Uterus (tissue), 4 donors: Measurements from ENCODE around the gene ACOXL. TPM values are rescaled to one million over a fixed set of nuclear protein-coding genes. Genes with fewer than 3 reads are reported as not detected.

ENCODE experiments used
- DNase-seq, 2 donors: peaks; one replicate each; pipeline ENCODE4 v3.0.0-alpha.2; 2019 to 2020
- H3K27ac ChIP-seq, 2 donors: fragments of 200-600 bp; sonication (generic); 1 replicate in 1 of 2; 2 replicates in 1 of 2; pipeline ENCODE4 v1.5.1; 2016 to 2018
- H3K27me3 ChIP-seq, 2 donors: fragments of 200-600 bp; sonication (generic); one replicate each; pipeline ENCODE4 v1.5.1; 2018 to 2019; ENCODE audit warnings: control low read depth in 1 of 2
- H3K36me3 ChIP-seq, 2 donors: fragments of 200-600 bp; sonication (generic); one replicate each; pipeline ENCODE4 v1.5.1; 2019; ENCODE audit warnings: control low read depth in 1 of 2
- H3K4me1 ChIP-seq, 2 donors: fragments of 200-600 bp; sonication (generic); one replicate each; pipeline ENCODE4 v1.5.1; 2018 to 2019; ENCODE audit warnings: control low read depth in 1 of 2
- H3K4me3 ChIP-seq, 2 donors: fragments of 200-600 bp; sonication (generic); 1 replicate in 1 of 2; 2 replicates in 1 of 2; pipeline ENCODE4 v1.5.1; 2018 to 2019; ENCODE audit warnings: mild to moderate bottlenecking in 1 of 2
- H3K9me3 ChIP-seq, 2 donors: fragments of 200-600 bp; sonication (generic); one replicate each; pipeline ENCODE4 v1.5.1; 2019; ENCODE audit warnings: control low read depth in 1 of 2
- POLR2A ChIP-seq, 2 donors: fragments of 450-650 bp; IDR thresholded peaks; one replicate each; pipeline ENCODE4 v1.6.1; 2016; ENCODE audit warnings: antibody characterized with exemption in 2 of 2, mild to moderate bottlenecking in 1 of 2, moderate library complexity in 1 of 2
- intact Hi-C: fragments of 100-400 bp; cut with DNase I; formaldehyde crosslinking; loops from one replicate; pipeline ENCODE4 v1.15.1; 2023; ENCODE audit warnings: low total_unique reads
- total RNA-seq, 4 donors: library from RNA; depleted of rRNA in 3 of 4; stranded (reverse); fragments of >200 nt in 3 of 4; gene quantifications; one replicate each; pipeline versions ENCODE4 v1.1.0 to v1.2.4, GENCODE V29; 2014 to 2023
- TF ChIP-seq, protein P1 (sequence below), 4 experiments: fragments of 200-600 bp in 2 of 4; fragments of 450-650 bp in 2 of 4; sonication (generic) in 2 of 4; IDR thresholded peaks; one replicate each; pipeline ENCODE4 v1.5.1; 2016 to 2019; ENCODE audit warnings: antibody characterized with exemption in 4 of 4, mild to moderate bottlenecking in 2 of 4, moderate library complexity in 1 of 4
- donor health status: DM: yes; HTN: yes; CAD: no.

ACOXL gene
- total RNA-seq, 4 donors from 2014 or later = 0.18 to 0.41 TPM; not detected in 2

DNA sequence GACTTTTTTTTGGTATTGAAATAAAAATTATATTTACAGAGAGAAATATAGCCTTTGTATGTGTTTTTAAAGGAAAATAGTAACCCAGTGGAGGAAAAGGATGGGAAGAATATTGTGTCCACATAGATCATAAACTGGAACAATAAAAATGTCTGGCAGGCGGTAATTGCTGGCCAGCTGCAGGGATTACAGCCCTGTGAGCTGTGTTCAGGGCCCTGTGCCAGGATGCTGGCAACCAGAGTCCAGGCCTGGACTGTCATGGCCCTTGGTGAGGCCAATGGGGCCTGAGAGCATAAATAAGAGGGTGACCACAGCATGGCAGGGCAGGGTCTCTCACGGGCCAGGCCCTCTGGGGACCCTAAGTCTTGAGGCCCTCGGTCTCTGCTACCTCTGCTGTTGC, 171.2 kb downstream of the ACOXL start:
- Histone ChIP-seq H3K27ac (no peak overlapping the region), H3K4me1 (no peaks in the 10 kb centered on the region), H3K4me3 (no peak overlapping the region), H3K36me3 (no peaks in the 10 kb centered on the region), H3K9me3 (no peaks in the 10 kb centered on the region), H3K27me3 (no peaks in the 10 kb centered on the region)
- peak in 1 of 2 donors; percentile 21 for DNase-seq
- intact Hi-C loops = no loop called here
- no peak for TF ChIP-seq POLR2A (IDR thresholded peaks at IDR 0.05)
- TF ChIP-seq, protein P1, sequence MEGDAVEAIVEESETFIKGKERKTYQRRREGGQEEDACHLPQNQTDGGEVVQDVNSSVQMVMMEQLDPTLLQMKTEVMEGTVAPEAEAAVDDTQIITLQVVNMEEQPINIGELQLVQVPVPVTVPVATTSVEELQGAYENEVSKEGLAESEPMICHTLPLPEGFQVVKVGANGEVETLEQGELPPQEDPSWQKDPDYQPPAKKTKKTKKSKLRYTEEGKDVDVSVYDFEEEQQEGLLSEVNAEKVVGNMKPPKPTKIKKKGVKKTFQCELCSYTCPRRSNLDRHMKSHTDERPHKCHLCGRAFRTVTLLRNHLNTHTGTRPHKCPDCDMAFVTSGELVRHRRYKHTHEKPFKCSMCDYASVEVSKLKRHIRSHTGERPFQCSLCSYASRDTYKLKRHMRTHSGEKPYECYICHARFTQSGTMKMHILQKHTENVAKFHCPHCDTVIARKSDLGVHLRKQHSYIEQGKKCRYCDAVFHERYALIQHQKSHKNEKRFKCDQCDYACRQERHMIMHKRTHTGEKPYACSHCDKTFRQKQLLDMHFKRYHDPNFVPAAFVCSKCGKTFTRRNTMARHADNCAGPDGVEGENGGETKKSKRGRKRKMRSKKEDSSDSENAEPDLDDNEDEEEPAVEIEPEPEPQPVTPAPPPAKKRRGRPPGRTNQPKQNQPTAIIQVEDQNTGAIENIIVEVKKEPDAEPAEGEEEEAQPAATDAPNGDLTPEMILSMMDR (IDR thresholded peaks at IDR 0.05) = no peak

DNA sequence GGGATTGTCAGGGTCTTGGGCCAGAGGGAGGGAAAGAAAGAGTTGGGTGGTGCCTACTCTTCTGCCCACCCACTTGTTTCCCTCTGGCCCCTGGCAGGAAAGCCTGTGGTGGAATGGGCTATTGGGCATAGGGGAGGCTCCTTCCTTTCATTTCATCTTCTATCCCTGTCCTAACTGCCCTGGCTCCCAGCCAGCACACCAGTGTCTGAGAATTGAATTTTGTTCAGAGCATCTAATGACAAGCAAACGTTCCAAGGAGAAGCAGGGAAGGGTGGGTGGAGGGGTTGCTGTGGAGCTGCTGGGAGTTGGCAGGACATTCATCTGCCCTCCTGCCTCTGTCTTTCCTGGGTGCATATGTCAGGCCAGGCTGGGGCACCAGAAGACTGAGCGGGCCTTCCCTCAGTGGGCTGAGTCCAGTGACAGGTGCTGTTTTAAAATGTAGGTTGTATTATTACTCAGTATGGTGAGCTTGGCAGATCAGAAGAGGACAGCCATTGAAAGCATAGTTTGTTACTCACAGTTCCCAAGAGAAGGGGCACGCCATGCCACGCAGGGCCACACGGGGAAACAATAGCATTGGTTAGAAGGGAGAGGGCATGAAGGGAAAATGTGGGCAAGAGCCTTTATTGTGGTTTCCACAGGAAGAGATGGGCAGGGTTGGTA, 171.9 kb downstream of the ACOXL start:
- no peak for TF ChIP-seq POLR2A (IDR thresholded peaks at IDR 0.05)
- TF ChIP-seq, protein P1 (IDR thresholded peaks at IDR 0.05) = no peak
- Histone ChIP-seq H3K36me3 (no peaks in the 10 kb centered on the region), H3K27me3 (no peaks in the 10 kb centered on the region), H3K4me3 (no peak overlapping the region), H3K27ac (no peak overlapping the region), H3K4me1 (no peaks in the 10 kb centered on the region), H3K9me3 (no peaks in the 10 kb centered on the region)
- no peak for DNase-seq
- intact Hi-C loops = no loop called here

DNA sequence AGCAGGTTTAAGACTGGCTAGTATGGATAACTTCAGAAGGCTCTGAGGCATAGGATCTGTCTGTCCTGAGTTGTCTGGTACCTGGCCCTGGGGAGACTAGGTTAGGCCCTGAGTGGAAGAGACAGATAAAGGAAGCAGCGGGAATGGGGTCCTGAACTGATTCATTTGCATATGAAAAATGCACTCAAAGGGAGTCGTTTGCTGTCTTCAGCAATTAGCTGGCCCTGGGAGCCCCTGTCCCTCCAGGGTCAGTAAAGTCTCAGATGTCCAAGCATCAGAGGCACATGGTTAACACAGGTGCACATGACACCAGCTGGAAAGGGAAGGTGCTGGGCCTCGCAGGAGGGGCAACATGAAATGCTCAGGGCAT, 172.4 kb downstream of the ACOXL start:
- intact Hi-C loops = no loop called here
- no peaks in the 10 kb centered on the region for H3K27me3 ChIP-seq
- no peak for DNase-seq
- H3K36me3 ChIP-seq = no peaks in the 10 kb centered on the region
- H3K4me1 ChIP-seq = no peaks in the 10 kb centered on the region
- no peak overlapping the region for H3K27ac ChIP-seq
- H3K9me3 ChIP-seq = no peaks in the 10 kb centered on the region
- TF ChIP-seq POLR2A (IDR thresholded peaks at IDR 0.05) = no peak
- TF ChIP-seq, protein P1 (IDR thresholded peaks at IDR 0.05) = no peak
- no peak overlapping the region for H3K4me3 ChIP-seq

DNA sequence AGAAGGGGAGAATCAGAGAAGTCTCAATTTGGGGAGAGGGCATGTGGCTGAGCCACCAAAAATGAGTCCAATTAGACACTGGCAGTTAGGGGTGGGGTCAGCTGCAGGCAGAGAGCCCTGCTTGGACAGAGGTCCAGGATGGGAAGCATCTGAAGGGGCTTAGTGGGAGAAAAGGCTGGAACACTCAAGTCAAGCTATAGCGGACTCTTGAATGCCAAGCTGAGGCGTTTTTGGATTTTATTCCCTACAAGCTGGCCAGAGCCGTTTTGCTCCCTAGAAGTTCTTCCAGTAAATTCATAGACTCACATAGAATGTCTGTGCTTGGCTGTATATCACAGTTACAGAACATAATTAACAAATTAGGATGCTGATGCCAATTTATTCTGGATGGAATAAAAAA, 172.8 kb downstream of the ACOXL start:
- H3K9me3 ChIP-seq = no peaks in the 10 kb centered on the region
- H3K4me3 ChIP-seq = no peak overlapping the region
- intact Hi-C loops = no loop called here
- TF ChIP-seq POLR2A (IDR thresholded peaks at IDR 0.05) = no peak
- no peak overlapping the region for H3K27ac ChIP-seq
- no peak for DNase-seq
- no peaks in the 10 kb centered on the region for H3K36me3 ChIP-seq
- H3K4me1 ChIP-seq = no peaks in the 10 kb centered on the region
- H3K27me3 ChIP-seq = no peaks in the 10 kb centered on the region

DNA sequence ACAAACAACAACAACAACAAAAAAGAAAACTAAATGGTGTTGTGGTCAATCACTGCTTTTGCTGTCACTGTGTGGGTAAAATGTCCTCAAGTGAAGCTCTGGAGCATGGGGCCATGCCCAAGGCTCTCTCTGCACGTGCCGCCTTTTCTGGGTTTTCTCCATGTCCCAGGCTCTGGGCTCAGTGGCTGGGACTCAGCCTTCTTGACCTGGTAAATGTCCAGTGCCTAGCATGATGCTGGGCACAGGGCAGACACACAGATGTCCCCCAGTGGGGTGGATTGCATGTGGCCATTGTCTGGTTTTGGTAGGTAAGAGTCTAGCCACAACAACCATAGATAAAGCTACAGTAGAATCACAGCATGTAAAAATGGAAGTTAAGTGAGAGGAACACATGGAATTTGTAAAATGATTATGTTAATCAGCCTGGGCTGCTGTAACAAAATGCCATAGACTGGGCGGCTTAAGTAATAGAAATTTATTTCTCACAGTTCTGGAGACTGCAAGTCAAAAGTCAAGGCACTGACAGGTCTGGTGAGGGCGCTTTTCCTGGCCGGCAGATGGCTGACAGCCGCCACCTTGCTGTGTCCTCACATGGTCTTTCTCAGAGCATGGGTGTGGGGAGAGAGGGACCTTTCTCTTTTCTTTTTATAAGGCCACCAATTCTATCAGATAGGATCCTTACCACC, 174.4 kb downstream of the ACOXL start:
- H3K27ac ChIP-seq = no peak overlapping the region
- TF ChIP-seq, protein P1 (IDR thresholded peaks at IDR 0.05) = no peak
- TF ChIP-seq POLR2A (IDR thresholded peaks at IDR 0.05) = no peak
- H3K27me3 ChIP-seq = no peaks in the 10 kb centered on the region
- intact Hi-C loops = no loop called here
- H3K4me1 ChIP-seq = no peaks in the 10 kb centered on the region
- no peaks in the 10 kb centered on the region for H3K9me3 ChIP-seq
- no peak overlapping the region for H3K4me3 ChIP-seq
- no peak for DNase-seq
- H3K36me3 ChIP-seq = no peaks in the 10 kb centered on the region
